NCI-H82 treated with DMSO at 0.1 percent for 48 hours (cell line): ENCODE results near the gene CUL4A.
A peak's percentile ranks its signal among the peaks of the same experiment; 100 is the strongest.
"Not testable (repeated sequence)": the region's sequence is repeated elsewhere in the genome, so short reads cannot be mapped to it uniquely, and the experiment has no call there.

Experiments used
- DNase-seq: peaks from one replicate; lab custom pipeline; 2025; ENCODE audit not compliant: unreplicated experiment; lab: John Stamatoyannopoulos, UW

Gene CUL4A

DNA sequence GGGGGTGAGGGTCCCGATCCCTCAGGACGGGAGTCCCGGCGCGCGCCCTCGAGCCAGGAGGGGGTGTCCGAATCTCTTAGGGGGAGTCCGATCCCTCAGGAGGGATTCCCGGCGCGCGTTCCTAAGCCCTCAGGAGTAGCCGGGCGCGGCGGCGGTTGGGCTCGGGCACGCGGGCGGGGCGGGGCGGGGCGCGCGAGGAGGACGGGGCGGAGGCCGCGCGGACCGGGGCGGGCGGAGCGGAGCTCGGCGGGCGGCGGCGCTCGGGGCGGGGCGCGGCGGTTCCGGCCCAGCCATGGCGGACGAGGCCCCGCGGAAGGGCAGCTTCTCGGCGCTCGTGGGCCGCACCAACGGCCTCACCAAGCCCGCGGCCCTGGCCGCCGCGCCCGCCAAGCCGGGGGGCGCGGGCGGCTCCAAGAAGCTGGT is at the start of gene CUL4A:
CUL4A (plus strand) TSS at position 278 of the 423 bp plus-strand sequence; CDS start at position 293, 15 bp downstream.
- DNase-seq, result peak; percentile 48

GRCh38 chr13:113159701-113160100 is 49.7 kb upstream of the CUL4A start:
- DNase-seq, result no peak

- no peak for DNase-seq
Measured at GRCh38 chr13:113160983-113161382, 48.4 kb upstream of the CUL4A start.

GRCh38 chr13:113161433-113161832 is 48.0 kb upstream of the CUL4A start:
- DNase-seq, result no peak

GRCh38 chr13:113161975-113162374 is 47.4 kb upstream of the CUL4A start:
- not testable (repeated sequence) for DNase-seq

DNA sequence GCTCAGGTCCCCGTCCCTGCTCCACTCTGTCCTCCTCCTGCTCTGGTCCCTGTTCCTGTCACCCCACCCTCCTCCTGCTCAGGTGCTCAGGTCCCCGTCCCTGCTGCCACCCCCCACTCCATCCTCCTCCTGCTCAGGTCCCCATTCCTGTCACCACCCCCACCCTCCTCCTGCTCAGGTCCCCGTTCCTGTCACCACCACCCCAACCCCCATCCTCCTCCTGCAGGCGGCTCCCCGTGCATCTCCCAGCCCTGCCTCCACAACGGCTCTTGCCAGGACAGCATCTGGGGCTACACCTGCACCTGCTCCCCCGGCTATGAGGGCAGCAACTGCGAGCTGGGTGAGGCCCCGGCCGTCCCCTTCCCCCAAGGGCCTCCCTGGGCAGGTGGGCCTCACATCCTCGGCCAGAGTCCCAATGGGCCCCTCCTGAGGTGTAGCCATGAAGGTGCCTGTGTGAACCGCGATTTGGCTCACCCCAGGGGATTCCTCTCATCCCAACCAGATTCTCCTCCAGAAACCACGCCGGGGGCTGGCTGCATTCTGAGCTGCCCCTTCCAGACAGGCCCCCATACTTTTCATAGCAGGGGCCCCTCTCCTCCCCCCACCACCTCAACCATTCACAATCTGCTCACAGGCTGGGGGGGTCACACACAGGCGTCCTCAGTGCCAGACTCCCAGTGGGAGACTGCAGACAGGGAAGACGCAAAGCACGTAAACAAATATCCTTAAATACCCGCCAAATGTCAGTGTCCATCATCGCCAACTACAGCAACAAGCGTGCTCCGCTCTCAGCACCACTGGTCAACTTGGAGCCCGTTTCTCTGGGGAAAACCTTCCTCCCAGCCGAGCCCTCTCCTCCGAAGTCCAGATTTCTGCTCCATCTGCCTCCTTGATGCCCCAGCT is 46.4 kb upstream of the CUL4A start:
- DNase-seq, result no peak

- no peak for DNase-seq
Measured at GRCh38 chr13:113164492-113164891, 44.9 kb upstream of the CUL4A start.

- no peak for DNase-seq
Measured at GRCh38 chr13:113166266-113166665, 43.1 kb upstream of the CUL4A start.

DNA sequence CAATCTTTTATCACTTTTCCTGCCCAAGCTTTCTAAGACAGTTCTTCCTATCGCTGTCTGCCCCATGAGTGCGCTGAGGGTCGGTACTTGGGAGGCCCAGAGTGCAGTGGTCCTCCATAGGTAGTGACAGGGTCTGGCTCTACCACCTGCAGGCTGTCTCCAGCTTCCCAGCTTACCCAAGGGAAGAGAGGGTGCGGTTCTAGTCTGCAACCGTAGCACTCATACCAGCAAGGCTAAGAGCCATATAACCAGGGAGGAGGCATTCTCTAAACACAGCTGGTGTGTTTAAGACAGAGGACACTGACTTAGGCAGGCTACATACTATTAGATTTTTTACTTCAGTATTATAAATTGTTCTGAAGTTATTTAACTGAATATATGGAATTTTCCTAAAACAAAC is 42.7 kb upstream of the CUL4A start:
- DNase-seq, result no peak

GRCh38 chr13:113167155-113167554 is 42.3 kb upstream of the CUL4A start:
- DNase-seq, result no peak

GRCh38 chr13:113167575-113167974 is 41.8 kb upstream of the CUL4A start:
- DNase-seq, result no peak

- no peak for DNase-seq
Measured at GRCh38 chr13:113168211-113168610, 41.2 kb upstream of the CUL4A start.

GRCh38 chr13:113169277-113170272 is 39.8 kb upstream of the CUL4A start:
- DNase-seq, result no peak

- no peak for DNase-seq
Measured at GRCh38 chr13:113170511-113170910, 38.9 kb upstream of the CUL4A start.

- no peak for DNase-seq
Measured at GRCh38 chr13:113171250-113172125, 37.9 kb upstream of the CUL4A start.

- no peak for DNase-seq
Measured at GRCh38 chr13:113172419-113172926, 36.9 kb upstream of the CUL4A start.

GRCh38 chr13:113176280-113176679 is 33.1 kb upstream of the CUL4A start:
- no peak for DNase-seq

GRCh38 chr13:113176822-113177221 is 32.6 kb upstream of the CUL4A start:
- DNase-seq, result no peak

- no peak for DNase-seq
Measured at GRCh38 chr13:113178070-113178895, 31.1 kb upstream of the CUL4A start.

DNA sequence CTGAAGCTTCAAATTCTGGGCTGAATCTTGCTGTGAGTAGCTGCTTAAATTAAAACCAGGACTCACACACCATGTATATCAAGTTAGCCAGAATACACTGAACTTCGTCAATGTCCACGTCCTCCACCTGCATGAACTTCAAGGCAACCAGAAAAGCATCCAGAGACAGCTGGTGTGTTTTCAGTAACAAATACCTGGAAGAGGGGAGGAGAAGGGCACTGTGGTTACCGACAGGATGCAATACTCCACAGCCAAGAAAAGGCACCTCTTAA is 30.6 kb upstream of the CUL4A start:
- no peak for DNase-seq
